PC-9 (cell line): ENCODE results near the gene MYO3B.

Source experiments
- CTCF ChIP-seq: fragments of 200-600 bp; sonication (generic); conservative IDR thresholded peaks from 2 replicates; pipeline ENCODE4 v1.6.1; 2017; ENCODE audit warnings: mixed run types, antibody characterized with exemption, mild to moderate bottlenecking, moderate library complexity
- EZH2 ChIP-seq: fragments of 200-600 bp; sonication (generic); IDR thresholded peaks from 2 replicates; pipeline ENCODE4 v1.8.0; 2017; ENCODE audit warnings: antibody characterized with exemption, low read depth

DNA sequence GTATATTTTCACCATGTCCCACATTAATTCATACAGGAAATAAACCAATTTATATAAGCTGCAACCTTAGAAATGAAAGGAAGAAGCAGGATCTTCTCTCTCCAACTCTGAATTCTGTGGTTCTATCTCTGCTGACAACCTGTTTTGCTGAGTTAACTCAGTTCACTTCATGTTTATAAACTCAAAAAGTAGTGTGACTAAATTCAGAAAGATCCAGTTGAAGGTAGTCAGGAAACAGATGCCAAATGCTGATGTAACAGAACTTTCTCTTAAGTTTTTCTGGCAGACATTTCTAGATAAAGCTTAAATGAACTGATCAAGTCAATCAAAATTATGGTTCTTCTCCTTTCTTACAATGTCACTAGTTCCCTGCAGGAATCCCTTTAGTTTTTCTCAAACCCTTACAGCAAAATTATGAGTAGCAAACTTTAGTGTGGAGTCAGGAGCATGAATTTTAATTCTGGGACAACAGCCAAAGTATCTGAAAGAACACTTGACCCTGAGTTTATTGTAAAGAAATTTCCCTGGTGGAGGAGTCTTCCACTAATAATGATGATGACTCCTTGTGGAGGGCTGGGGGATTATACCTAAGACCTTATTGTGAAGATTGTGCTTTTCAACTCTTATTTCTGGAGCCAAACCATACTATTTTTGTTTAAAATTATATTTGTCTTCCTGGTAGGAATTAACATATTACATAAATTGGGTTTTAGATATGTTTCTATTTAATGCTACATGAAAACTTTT is 216.9 kb downstream of the MYO3B start:
- peak; percentile 28; the same call in 1 of the 2 replicates for TF ChIP-seq CTCF
- no peak for TF ChIP-seq EZH2
